ENCODE measurements around the gene SLC22A7.

Gene SLC22A7

DNA sequence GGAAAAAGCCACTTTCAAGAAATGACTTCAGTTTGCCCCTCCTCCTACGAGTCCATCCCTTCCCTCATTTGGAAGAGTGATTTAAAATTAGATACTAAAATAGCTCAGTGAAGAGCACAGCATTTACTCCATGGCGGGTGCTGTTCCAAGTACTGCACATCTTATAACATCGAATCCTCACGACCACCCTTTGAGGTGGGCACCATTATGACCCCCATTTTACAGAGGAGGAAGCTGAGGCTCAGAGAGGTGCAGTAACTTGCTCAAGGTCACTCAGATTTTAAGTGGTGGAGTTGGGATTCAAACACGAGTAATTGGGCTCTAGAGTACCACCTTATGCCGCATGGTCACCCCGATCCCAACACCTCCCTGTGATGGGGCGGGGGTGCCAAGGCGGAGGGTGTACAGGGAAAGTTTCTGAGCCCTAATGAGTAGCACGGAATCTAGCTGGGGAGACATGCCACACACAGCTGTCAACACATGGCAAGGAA, 29.2 kb upstream of the SLC22A7 start:
- no peak overlapping the region for H3K4me3 ChIP-seq (ENCODE audit: low read depth, low read length)
- no peaks in the 10 kb centered on the region for H3K9me3 ChIP-seq (ENCODE audit: severe bottlenecking)
- TF ChIP-seq CTCF (IDR thresholded peaks at IDR 0.05; ENCODE audit: low read depth, low read length): no peak
- no peaks in the 10 kb centered on the region for H3K36me3 ChIP-seq
- no peak for DNase-seq
- peak overlapping the region; percentile 13; the same call in 1 of the 2 replicates for H3K27ac ChIP-seq
- H3K27me3 ChIP-seq (ENCODE audit: insufficient read depth, low read depth, severe bottlenecking): no peaks in the 10 kb centered on the region

GRCh38 chr6:43269273-43270007, 28.6 kb upstream of the SLC22A7 start:
- no peak overlapping the region for H3K4me3 ChIP-seq (ENCODE audit: low read depth, low read length)
- no peak for TF ChIP-seq CTCF (IDR thresholded peaks at IDR 0.05; ENCODE audit: low read depth, low read length)
- DNase-seq: no peak
- H3K27ac ChIP-seq: no peak overlapping the region
- H3K36me3 ChIP-seq: no peaks in the 10 kb centered on the region
- H3K27me3 ChIP-seq (ENCODE audit: insufficient read depth, low read depth, severe bottlenecking): no peaks in the 10 kb centered on the region
- H3K9me3 ChIP-seq (ENCODE audit: severe bottlenecking): no peaks in the 10 kb centered on the region

DNA sequence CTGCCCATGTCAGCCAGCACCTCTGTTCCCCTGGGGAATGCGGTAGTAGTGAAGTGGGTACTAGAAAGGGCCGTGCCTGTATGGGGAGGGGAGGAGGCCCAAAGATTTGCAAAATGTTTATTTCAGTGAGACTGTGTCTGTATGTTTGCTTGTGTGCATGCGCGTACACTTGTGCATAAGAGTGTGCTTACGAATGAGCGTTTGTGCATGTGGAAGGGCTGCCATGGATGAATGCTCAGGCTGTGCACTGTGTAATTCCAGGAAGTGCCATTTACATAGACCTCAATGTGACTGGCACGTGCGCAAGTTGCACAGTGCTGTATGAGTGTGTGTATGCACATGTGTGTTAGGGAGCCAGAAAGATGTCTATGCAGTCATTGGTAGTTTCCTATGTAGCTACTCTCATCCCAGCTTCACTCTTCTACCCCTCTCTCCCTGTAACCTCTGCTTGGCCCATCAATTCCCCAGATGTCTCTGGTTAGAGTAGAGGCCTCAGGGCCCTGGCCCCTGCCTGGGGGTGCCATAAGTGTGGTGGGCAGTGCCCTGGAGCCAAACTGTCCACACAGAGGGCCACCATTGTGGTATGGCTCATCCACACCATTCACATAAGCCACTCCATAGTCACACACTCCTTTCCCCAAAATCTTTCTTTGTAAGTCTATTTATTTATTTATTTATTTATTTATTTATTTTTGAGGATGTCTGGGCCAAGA, 26.8 kb upstream of the SLC22A7 start:
- DNase-seq: no peak
- Histone ChIP-seq H3K27ac (no peak overlapping the region), H3K4me3 (ENCODE audit: low read depth, low read length) (no peak overlapping the region), H3K9me3 (ENCODE audit: severe bottlenecking) (no peaks in the 10 kb centered on the region), H3K36me3 (no peaks in the 10 kb centered on the region), H3K27me3 (ENCODE audit: insufficient read depth, low read depth, severe bottlenecking) (no peaks in the 10 kb centered on the region)
- no peak for TF ChIP-seq CTCF (IDR thresholded peaks at IDR 0.05; ENCODE audit: low read depth, low read length)

DNA sequence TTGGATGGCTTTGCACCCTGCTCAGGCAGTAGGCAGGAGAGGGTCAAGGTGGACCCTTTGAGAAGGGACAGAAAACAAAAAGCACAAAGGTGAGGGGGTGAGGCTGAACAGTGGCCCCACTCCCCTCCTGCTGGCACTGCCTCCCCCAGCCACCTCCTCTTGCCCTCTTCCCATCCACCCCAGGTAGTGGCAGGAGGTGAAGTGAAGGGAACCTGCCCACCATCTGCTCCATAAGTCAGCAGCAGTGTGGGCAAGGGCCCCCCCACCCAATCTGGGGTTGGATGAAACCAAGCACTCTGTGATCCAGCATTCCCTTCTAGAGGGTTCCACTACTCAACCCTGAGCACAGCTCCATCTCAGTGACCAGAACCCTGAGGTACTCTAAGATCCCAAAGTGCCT, 26.1 kb upstream of the SLC22A7 start:
- Histone ChIP-seq H3K27ac (no peak overlapping the region), H3K9me3 (ENCODE audit: severe bottlenecking) (no peaks in the 10 kb centered on the region), H3K27me3 (ENCODE audit: insufficient read depth, low read depth, severe bottlenecking) (no peaks in the 10 kb centered on the region), H3K4me3 (ENCODE audit: low read depth, low read length) (no peak overlapping the region), H3K36me3 (no peaks in the 10 kb centered on the region)
- TF ChIP-seq CTCF (IDR thresholded peaks at IDR 0.05; ENCODE audit: low read depth, low read length): no peak
- DNase-seq: no peak

DNA sequence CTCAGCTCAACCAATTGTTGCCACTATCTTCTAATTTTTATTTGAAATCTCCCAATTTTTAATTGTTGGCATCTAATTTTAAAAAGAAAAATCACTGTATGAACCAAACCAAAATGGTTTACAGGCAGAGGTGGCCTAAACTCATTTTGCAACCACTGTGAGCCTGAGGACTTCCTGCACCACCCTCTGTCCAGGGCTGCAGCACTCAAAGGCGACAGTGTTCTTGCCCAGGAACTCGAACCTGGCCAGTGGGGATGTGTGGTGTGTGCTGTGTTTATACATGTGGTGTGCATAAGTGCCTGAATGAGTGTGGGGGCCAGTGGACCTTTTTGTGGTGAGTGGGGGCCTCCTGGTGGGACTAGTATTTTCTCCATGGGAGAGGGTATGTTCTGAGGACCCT, 24.4 kb upstream of the SLC22A7 start:
- Histone ChIP-seq H3K9me3 (ENCODE audit: severe bottlenecking) (no peaks in the 10 kb centered on the region), H3K36me3 (no peaks in the 10 kb centered on the region), H3K4me3 (ENCODE audit: low read depth, low read length) (no peak overlapping the region), H3K27me3 (ENCODE audit: insufficient read depth, low read depth, severe bottlenecking) (no peaks in the 10 kb centered on the region), H3K27ac (no peak overlapping the region)
- DNase-seq: no peak
- no peak for TF ChIP-seq CTCF (IDR thresholded peaks at IDR 0.05; ENCODE audit: low read depth, low read length)

Data from WERI-Rb-1 (cell line).